ENCODE data around the gene ADAM10. TPM values are rescaled to one million over a fixed set of nuclear protein-coding genes. Genes with fewer than 3 reads are reported as not detected.

Gene ADAM10
- polyA plus RNA-seq, 1 of the 3 experiments (the other 2 are of a cell fraction), result 83.5 TPM

GRCh38 chr15:58732625-58733363 lies 16.7 kb downstream of the ADAM10 start:
- DNase-seq, result no peak
- no peaks in the 10 kb centered on the region for H3K9me3 ChIP-seq
- no peak overlapping the region for H2AFZ ChIP-seq (ENCODE audit: low read depth)
- H3K4me1 ChIP-seq (ENCODE audit: control insufficient read depth in 1 of 2, insufficient read depth in 2 of 2, low read depth in 1 of 2, low read length in 1 of 2), result no peaks in the 10 kb centered on the region; a peak in 3 of 4 replicates
- WGBS (ENCODE audit: low lambda C conversion rate), result 94% methylated on average over 4 of the region's 4 CpGs
- no peak overlapping the region for H3K4me2 ChIP-seq
- no peaks in the 10 kb centered on the region for H3K9me2 ChIP-seq
- POLR2A ChIA-PET, result no interaction called here
- peaks cover 52% of the 10 kb centered on the region for H4K20me1 ChIP-seq (ENCODE audit: insufficient read depth)
- H3K27ac ChIP-seq (ENCODE audit: low read depth in 2 of 2, low read length in 1 of 2), result peak overlapping the region in 1 of 2 experiments; percentile 16; a peak in 2 of 4 replicates
- H3K9ac ChIP-seq, result no peak overlapping the region
- H3K79me2 ChIP-seq (ENCODE audit: insufficient read depth), result peaks cover 96% of the 10 kb centered on the region
- TF ChIP-seq ZBTB33 (IDR thresholded peaks at IDR 0.05; ENCODE audit: borderline replicate concordance, low read depth) (no peak), USF1 (IDR thresholded peaks at IDR 0.05; ENCODE audit: borderline replicate concordance, low read depth) (no peak), GATA2 (CRISPR knock-in tag; IDR thresholded peaks at IDR 0.05) (no peak), EP300 (IDR thresholded peaks at IDR 0.05; ENCODE audit: borderline replicate concordance in 1 of 2, low read depth in 1 of 2, low read length in 1 of 2) (no peak), GABPA (IDR thresholded peaks at IDR 0.05; ENCODE audit: low read depth) (no peak), MEF2A (IDR thresholded peaks at IDR 0.05; ENCODE audit: borderline replicate concordance, low read depth) (no peak), IRF3 (IDR thresholded peaks at IDR 0.05; ENCODE audit: low read depth, low read length) (no peak), REST (IDR thresholded peaks at IDR 0.05; ENCODE audit: low read depth, low read length) (no peak), RXRA (IDR thresholded peaks at IDR 0.05; ENCODE audit: borderline replicate concordance, low read depth) (no peak), MXI1 (IDR thresholded peaks at IDR 0.05; ENCODE audit: low read depth, low read length) (no peak), USF2 (IDR thresholded peaks at IDR 0.05; ENCODE audit: borderline replicate concordance, low read depth, low read length) (no peak), MAX (IDR thresholded peaks at IDR 0.05; ENCODE audit: low read depth) (no peak), SMC3 (IDR thresholded peaks at IDR 0.05; ENCODE audit: low read depth, low read length) (no peak), SIN3A (IDR thresholded peaks at IDR 0.05; ENCODE audit: borderline replicate concordance, low read depth, low read length) (no peak), PBX3 (IDR thresholded peaks at IDR 0.05) (no peak), NRF1 (IDR thresholded peaks at IDR 0.05; ENCODE audit: low read depth, low read length) (no peak), POLR2AphosphoS5 (IDR thresholded peaks at IDR 0.05; ENCODE audit: low read depth, low read length) (no peak), RAD21 (IDR thresholded peaks at IDR 0.05; ENCODE audit: low read length) (no peak), JUND (IDR thresholded peaks at IDR 0.05) (no peak)
- no peak overlapping the region for H3K4me3 ChIP-seq (ENCODE audit: low read depth in 2 of 2, low read length in 1 of 2)
- peaks cover 0 to 3% of the 10 kb centered on the region in 2 experiments for H3K36me3 ChIP-seq (replicated peaks in 1 of 2; ENCODE audit: control insufficient read depth in 1 of 2, insufficient read depth in 2 of 2, low read length in 1 of 2)
- peaks cover 4% of the 10 kb centered on the region for H3F3A ChIP-seq (replicated peaks; ENCODE audit: insufficient read depth)
- no peaks in the 10 kb centered on the region for H3K27me3 ChIP-seq (ENCODE audit: insufficient read depth)
- CTCF ChIA-PET, result interaction anchor here (0.9 kb wide), 1 partner anchor 10 kb away, joined by 6 read pairs; no protein-coding TSS in a partner anchor

All from SK-N-SH (cell line).